Muscle of leg (tissue), 11 donors: Measurements from ENCODE around the gene TERT. TPM values are rescaled to one million over a fixed set of nuclear protein-coding genes. Genes with fewer than 3 reads are reported as not detected.

ENCODE experiments used
- DNase-seq: peaks from one replicate; pipeline ENCODE4 v3.0.0; 2013
- H3K27ac ChIP-seq: one replicate; pipeline ENCODE4 v1.5.1; 2013; ENCODE audit warnings: mild to moderate bottlenecking, low read length, control low read depth
- H3K27me3 ChIP-seq: one replicate; pipeline ENCODE4 v1.6.1; 2013; ENCODE audit warnings: low read length; ENCODE audit not compliant: control insufficient read depth, insufficient read depth
- H3K36me3 ChIP-seq: one replicate; pipeline ENCODE4 v1.6.1; 2013; ENCODE audit warnings: low read length; ENCODE audit not compliant: control insufficient read depth, insufficient read depth
- H3K4me1 ChIP-seq: one replicate; pipeline ENCODE4 v1.6.1; 2013; ENCODE audit warnings: low read length; ENCODE audit not compliant: control insufficient read depth, insufficient read depth
- H3K4me3 ChIP-seq: one replicate; pipeline ENCODE4 v1.5.1; 2013; ENCODE audit warnings: low read length, control low read depth
- H3K9me3 ChIP-seq: replicated peaks from 2 replicates; pipeline ENCODE4 v1.6.1; 2013; ENCODE audit warnings: low read depth, low read length; ENCODE audit not compliant: control insufficient read depth
- WGBS: methylation state at CpG from one replicate; pipeline ENCODE4 v1.1.5; 2013; ENCODE audit warnings: missing lambda C conversion rate; ENCODE audit not compliant: insufficient coverage; 5-methylcytosine and 5-hydroxymethylcytosine counted together
- polyA plus RNA-seq, 8 donors: library from polyadenylated mRNA; unstranded; fragments of 120-200 nt; gene quantifications; one replicate each; pipeline versions ENCODE4 v1.2.1 to v1.2.3, GENCODE V29; 2013; ENCODE audit warnings: inconsistent platforms in 1 of 8, low replicate concordance in 1 of 8; ENCODE audit not compliant: insufficient read length in 8 of 8, insufficient read depth in 1 of 8
- total RNA-seq: library from RNA; stranded (reverse); fragments of 120-200 nt; gene quantifications from one replicate; pipeline ENCODE4 v1.2.4, GENCODE V29; 2013

TERT gene
- total and polyA plus RNA-seq, 9 donors, result 0.05 to 0.23 (median 0.15) TPM; not detected in 5

- Histone ChIP-seq H3K36me3 (no peaks in the 10 kb centered on the region), H3K27me3 (peaks cover 39% of the 10 kb centered on the region), H3K4me3 (no peak overlapping the region), H3K27ac (no peak overlapping the region), H3K9me3 (no peaks in the 10 kb centered on the region), H3K4me1 (peaks cover 33% of the 10 kb centered on the region)
- 59% methylated on average over 11 of the region's 17 CpGs for WGBS
- peak; percentile 11 for DNase-seq
Measured at GRCh38 chr5:1208221-1208742, 86.6 kb downstream of the TERT start.

- no peaks in the 10 kb centered on the region for H3K9me3 ChIP-seq
- H3K4me1 ChIP-seq, result peaks cover 33% of the 10 kb centered on the region
- no peak overlapping the region for H3K4me3 ChIP-seq
- no peaks in the 10 kb centered on the region for H3K36me3 ChIP-seq
- no peak for DNase-seq
- no peak overlapping the region for H3K27ac ChIP-seq
- H3K27me3 ChIP-seq, result peaks cover 39% of the 10 kb centered on the region
- 63% methylated on average over 6 of the region's 6 CpGs for WGBS
Measured at GRCh38 chr5:1207555-1207954, 87.3 kb downstream of the TERT start.

GRCh38 chr5:1206521-1207412 is 88.1 kb downstream of the TERT start:
- Histone ChIP-seq H3K4me1 (peaks cover 33% of the 10 kb centered on the region), H3K27me3 (peaks cover 39% of the 10 kb centered on the region), H3K9me3 (no peaks in the 10 kb centered on the region), H3K27ac (no peak overlapping the region), H3K4me3 (no peak overlapping the region), H3K36me3 (no peaks in the 10 kb centered on the region)
- no peak for DNase-seq
- 71% methylated on average over 42 of the region's 49 CpGs for WGBS

GRCh38 chr5:1205255-1206180 is 89.3 kb downstream of the TERT start:
- H3K4me1 ChIP-seq, result peaks cover 33% of the 10 kb centered on the region
- DNase-seq, result no peak
- no peaks in the 10 kb centered on the region for H3K9me3 ChIP-seq
- WGBS, result 71% methylated on average over 3 of the region's 11 CpGs
- H3K27me3 ChIP-seq, result peaks cover 39% of the 10 kb centered on the region
- no peaks in the 10 kb centered on the region for H3K36me3 ChIP-seq
- H3K27ac ChIP-seq, result no peak overlapping the region
- no peak overlapping the region for H3K4me3 ChIP-seq

GRCh38 chr5:1204693-1205242 is 90.1 kb downstream of the TERT start:
- Histone ChIP-seq H3K27ac (no peak overlapping the region), H3K27me3 (peaks cover 43% of the 10 kb centered on the region), H3K4me1 (peaks cover 33% of the 10 kb centered on the region), H3K9me3 (no peaks in the 10 kb centered on the region), H3K4me3 (no peak overlapping the region), H3K36me3 (no peaks in the 10 kb centered on the region)
- 13% methylated on average over 12 of the region's 18 CpGs for WGBS
- DNase-seq, result peak; percentile 82

GRCh38 chr5:1203968-1204692 is 90.7 kb downstream of the TERT start:
- H3K4me3 ChIP-seq, result no peak overlapping the region
- H3K27ac ChIP-seq, result no peak overlapping the region
- H3K36me3 ChIP-seq, result no peaks in the 10 kb centered on the region
- DNase-seq, result no peak
- H3K9me3 ChIP-seq, result no peaks in the 10 kb centered on the region
- peaks cover 41% of the 10 kb centered on the region for H3K27me3 ChIP-seq
- peaks cover 33% of the 10 kb centered on the region for H3K4me1 ChIP-seq
- WGBS, result 51% methylated on average over 25 of the region's 25 CpGs

GRCh38 chr5:1203311-1203967 is 91.4 kb downstream of the TERT start:
- Histone ChIP-seq H3K4me3 (no peak overlapping the region), H3K36me3 (no peaks in the 10 kb centered on the region), H3K27ac (no peak overlapping the region), H3K27me3 (peaks cover 38% of the 10 kb centered on the region), H3K9me3 (no peaks in the 10 kb centered on the region), H3K4me1 (peaks cover 30% of the 10 kb centered on the region)
- 83% methylated on average over 18 of the region's 24 CpGs for WGBS
- no peak for DNase-seq
